Mononuclear cell (primary cell): Measurements from ENCODE around the gene LIPF. TPM values are rescaled to one million over a fixed set of nuclear protein-coding genes. Genes with fewer than 3 reads are reported as not detected.
"Not testable (repeated sequence)": the region's sequence is repeated elsewhere in the genome, so short reads cannot be mapped to it uniquely, and the experiment has no call there.

Source experiments
- H3K27me3 ChIP-seq: 2 replicates; pipeline ENCODE4 v1.6.0; 2011; ENCODE audit warnings: low read length, control low read depth; ENCODE audit not compliant: insufficient read depth
- H3K4me1 ChIP-seq: 2 replicates; pipeline ENCODE4 v1.5.1; 2011; ENCODE audit warnings: mild to moderate bottlenecking, low read length, control low read depth; ENCODE audit not compliant: insufficient read depth
- H3K4me3 ChIP-seq: 2 replicates; pipeline ENCODE4 v1.5.1; 2011; ENCODE audit warnings: mild to moderate bottlenecking, low read length, moderate library complexity
- H3K9me3 ChIP-seq: 2 replicates; pipeline ENCODE4 v1.5.1; 2011; ENCODE audit warnings: low read depth, mild to moderate bottlenecking, control low read depth, low read length
- total RNA-seq: library from RNA; depleted of rRNA; stranded (reverse); fragments of >200 nt; gene quantifications from one replicate; pipeline ENCODE4 v1.2.3, GENCODE V29; 2012

LIPF gene
- total RNA-seq, 1 donor, result not detected

- Histone ChIP-seq H3K27me3 (no peaks in the 10 kb centered on the region), H3K4me1 (no peaks in the 10 kb centered on the region), H3K4me3 (no peak overlapping the region), H3K9me3 (no peaks in the 10 kb centered on the region)
Measured at GRCh38 chr10:88659725-88660597, 4.3 kb upstream of the LIPF start.

- Histone ChIP-seq H3K9me3 (no peaks in the 10 kb centered on the region), H3K27me3 (no peaks in the 10 kb centered on the region), H3K4me3 (no peak overlapping the region), H3K4me1 (no peaks in the 10 kb centered on the region)
Measured at GRCh38 chr10:88660598-88660884, 3.7 kb upstream of the LIPF start.

GRCh38 chr10:88661018-88661417 lies 3.2 kb upstream of the LIPF start:
- Histone ChIP-seq H3K4me1 (no peaks in the 10 kb centered on the region), H3K9me3 (no peaks in the 10 kb centered on the region), H3K4me3 (no peak overlapping the region), H3K27me3 (no peaks in the 10 kb centered on the region)

- Histone ChIP-seq H3K9me3 (no peaks in the 10 kb centered on the region), H3K4me1 (no peaks in the 10 kb centered on the region), H3K4me3 (no peak overlapping the region), H3K27me3 (no peaks in the 10 kb centered on the region)
Measured at GRCh38 chr10:88661577-88661976, 2.7 kb upstream of the LIPF start.

GRCh38 chr10:88663153-88663552 lies 1.1 kb upstream of the LIPF start:
- not testable (repeated sequence) for H3K4me3 ChIP-seq, H3K9me3 ChIP-seq, H3K27me3 ChIP-seq, H3K4me1 ChIP-seq

- Histone ChIP-seq H3K4me1 (no peaks in the 10 kb centered on the region), H3K4me3 (no peak overlapping the region)
Measured at GRCh38 chr10:88668465-88668864, 4.2 kb downstream of the LIPF start.

GRCh38 chr10:88670497-88670896 lies 6.3 kb downstream of the LIPF start:
- no peaks in the 10 kb centered on the region for H3K4me1 ChIP-seq
- H3K27me3 ChIP-seq, result no peaks in the 10 kb centered on the region
- H3K4me3 ChIP-seq, result no peak overlapping the region
- H3K9me3 ChIP-seq, result no peaks in the 10 kb centered on the region

More at GRCh38 chr10:88668465-88668864, 4.2 kb downstream of the LIPF start:
- Histone ChIP-seq H3K27me3 (no peaks in the 10 kb centered on the region), H3K9me3 (no peaks in the 10 kb centered on the region)

GRCh38 chr10:88672041-88672440 lies 7.8 kb downstream of the LIPF start:
- Histone ChIP-seq H3K4me1 (no peaks in the 10 kb centered on the region), H3K9me3 (no peaks in the 10 kb centered on the region), H3K27me3 (no peaks in the 10 kb centered on the region), H3K4me3 (no peak overlapping the region)

- H3K4me3 ChIP-seq, result no peak overlapping the region
- H3K27me3 ChIP-seq, result no peaks in the 10 kb centered on the region
- H3K4me1 ChIP-seq, result no peaks in the 10 kb centered on the region
- H3K9me3 ChIP-seq, result no peaks in the 10 kb centered on the region
Measured at GRCh38 chr10:88676283-88677060, 12.2 kb downstream of the LIPF start.

GRCh38 chr10:88680958-88681357 lies 16.7 kb downstream of the LIPF start:
- Histone ChIP-seq H3K4me1 (no peaks in the 10 kb centered on the region), H3K9me3 (no peaks in the 10 kb centered on the region), H3K27me3 (no peaks in the 10 kb centered on the region), H3K4me3 (no peak overlapping the region)

GRCh38 chr10:88682491-88682890 lies 18.2 kb downstream of the LIPF start:
- H3K4me3 ChIP-seq, result no peak overlapping the region
- no peaks in the 10 kb centered on the region for H3K9me3 ChIP-seq
- no peaks in the 10 kb centered on the region for H3K4me1 ChIP-seq
- no peaks in the 10 kb centered on the region for H3K27me3 ChIP-seq

- Histone ChIP-seq H3K27me3 (no peaks in the 10 kb centered on the region), H3K9me3 (no peaks in the 10 kb centered on the region), H3K4me3 (no peak overlapping the region), H3K4me1 (no peaks in the 10 kb centered on the region)
Measured at GRCh38 chr10:88687853-88688467, 23.7 kb downstream of the LIPF start.

GRCh38 chr10:88689366-88689765 lies 25.1 kb downstream of the LIPF start:
- Histone ChIP-seq H3K4me1 (no peaks in the 10 kb centered on the region), H3K9me3 (no peaks in the 10 kb centered on the region), H3K4me3 (no peak overlapping the region), H3K27me3 (no peaks in the 10 kb centered on the region)

GRCh38 chr10:88693392-88694020 lies 29.3 kb downstream of the LIPF start:
- Histone ChIP-seq H3K27me3 (no peaks in the 10 kb centered on the region), H3K9me3 (no peaks in the 10 kb centered on the region), H3K4me3 (no peak overlapping the region), H3K4me1 (no peaks in the 10 kb centered on the region)
